Measurements from ENCODE around the gene CFAP70.

GRCh38 chr10:73340121-73340520 is 18.5 kb downstream of the CFAP70 start:
- TF ChIP-seq CTCF (conservative IDR thresholded peaks at IDR 0.05; ENCODE audit: low read depth, low read length) (no peak), EZH2 (IDR thresholded peaks at IDR 0.05; ENCODE audit: low read length, unreplicated experiment) (no peak), EZH2phosphoT487 (IDR thresholded peaks at IDR 0.05; ENCODE audit: borderline replicate concordance, low read length) (no peak)
